PFSK-1 (cell line): Measurements from ENCODE around the gene ADGRL3.

ENCODE experiments used
- FOXP2 ChIP-seq: optimal IDR thresholded peaks from 2 replicates; pipeline ENCODE3; 2011; ENCODE audit warnings: borderline replicate concordance, control low read depth, inconsistent platforms; ENCODE audit not compliant: insufficient read depth; ENCODE audit errors: extremely low read length, extremely low read depth
- POLR2AphosphoS5 ChIP-seq: IDR thresholded peaks from 2 replicates; pipeline ENCODE4 v1.6.1; 2012; ENCODE audit warnings: low read depth, mild to moderate bottlenecking, control low read depth, low read length, moderate library complexity
- SIN3A ChIP-seq: IDR thresholded peaks from 2 replicates; pipeline ENCODE4 v1.6.1; 2012; ENCODE audit warnings: mild to moderate bottlenecking, low read length, moderate library complexity, borderline replicate concordance; ENCODE audit not compliant: insufficient read depth
- TAF1 ChIP-seq: IDR thresholded peaks from 2 replicates; pipeline ENCODE4 v1.6.1; 2012; ENCODE audit warnings: low read length, control low read depth, borderline replicate concordance; ENCODE audit not compliant: insufficient read depth
- TF ChIP-seq, protein P1 (sequence below), 2 experiments: IDR thresholded peaks; 2 replicates each; pipeline versions ENCODE4 v1.6.1 to v1.8.0; 2011 to 2012; ENCODE audit warnings: low read depth in 2 of 2, low read length in 2 of 2, control low read depth in 1 of 2, inconsistent platforms in 1 of 2, mild to moderate bottlenecking in 1 of 2, moderate library complexity in 1 of 2; ENCODE audit not compliant: insufficient read depth in 1 of 2

ADGRL3 gene

DNA sequence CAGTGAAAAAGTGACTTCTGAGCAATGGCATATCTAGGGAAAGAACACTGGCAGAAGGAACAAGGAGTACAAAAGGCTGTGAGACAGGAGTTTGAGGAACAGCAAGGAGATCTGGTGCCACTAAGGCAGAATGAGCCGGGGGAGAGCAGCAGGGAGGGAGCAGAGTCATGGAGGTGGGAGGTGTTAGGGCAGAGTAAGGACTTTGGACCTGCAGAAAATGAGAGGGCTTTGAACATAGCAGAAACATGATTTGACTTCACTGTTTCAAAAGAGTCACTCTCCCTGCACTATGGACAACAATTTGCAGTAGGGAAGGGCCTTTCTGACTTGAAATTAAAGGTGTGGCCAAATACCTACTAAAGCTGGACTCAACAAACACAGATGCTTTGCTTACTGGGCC lies 356.2 kb downstream of the ADGRL3 start:
- TF ChIP-seq TAF1 (no peak), SIN3A (no peak), FOXP2 (no peak), POLR2AphosphoS5 (no peak)
- TF ChIP-seq, protein P1, sequence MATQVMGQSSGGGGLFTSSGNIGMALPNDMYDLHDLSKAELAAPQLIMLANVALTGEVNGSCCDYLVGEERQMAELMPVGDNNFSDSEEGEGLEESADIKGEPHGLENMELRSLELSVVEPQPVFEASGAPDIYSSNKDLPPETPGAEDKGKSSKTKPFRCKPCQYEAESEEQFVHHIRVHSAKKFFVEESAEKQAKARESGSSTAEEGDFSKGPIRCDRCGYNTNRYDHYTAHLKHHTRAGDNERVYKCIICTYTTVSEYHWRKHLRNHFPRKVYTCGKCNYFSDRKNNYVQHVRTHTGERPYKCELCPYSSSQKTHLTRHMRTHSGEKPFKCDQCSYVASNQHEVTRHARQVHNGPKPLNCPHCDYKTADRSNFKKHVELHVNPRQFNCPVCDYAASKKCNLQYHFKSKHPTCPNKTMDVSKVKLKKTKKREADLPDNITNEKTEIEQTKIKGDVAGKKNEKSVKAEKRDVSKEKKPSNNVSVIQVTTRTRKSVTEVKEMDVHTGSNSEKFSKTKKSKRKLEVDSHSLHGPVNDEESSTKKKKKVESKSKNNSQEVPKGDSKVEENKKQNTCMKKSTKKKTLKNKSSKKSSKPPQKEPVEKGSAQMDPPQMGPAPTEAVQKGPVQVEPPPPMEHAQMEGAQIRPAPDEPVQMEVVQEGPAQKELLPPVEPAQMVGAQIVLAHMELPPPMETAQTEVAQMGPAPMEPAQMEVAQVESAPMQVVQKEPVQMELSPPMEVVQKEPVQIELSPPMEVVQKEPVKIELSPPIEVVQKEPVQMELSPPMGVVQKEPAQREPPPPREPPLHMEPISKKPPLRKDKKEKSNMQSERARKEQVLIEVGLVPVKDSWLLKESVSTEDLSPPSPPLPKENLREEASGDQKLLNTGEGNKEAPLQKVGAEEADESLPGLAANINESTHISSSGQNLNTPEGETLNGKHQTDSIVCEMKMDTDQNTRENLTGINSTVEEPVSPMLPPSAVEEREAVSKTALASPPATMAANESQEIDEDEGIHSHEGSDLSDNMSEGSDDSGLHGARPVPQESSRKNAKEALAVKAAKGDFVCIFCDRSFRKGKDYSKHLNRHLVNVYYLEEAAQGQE (IDR thresholded peaks at IDR 0.05; ENCODE audit: insufficient read depth in 1 of 2, low read depth in 2 of 2, low read length in 2 of 2), result no peak

DNA sequence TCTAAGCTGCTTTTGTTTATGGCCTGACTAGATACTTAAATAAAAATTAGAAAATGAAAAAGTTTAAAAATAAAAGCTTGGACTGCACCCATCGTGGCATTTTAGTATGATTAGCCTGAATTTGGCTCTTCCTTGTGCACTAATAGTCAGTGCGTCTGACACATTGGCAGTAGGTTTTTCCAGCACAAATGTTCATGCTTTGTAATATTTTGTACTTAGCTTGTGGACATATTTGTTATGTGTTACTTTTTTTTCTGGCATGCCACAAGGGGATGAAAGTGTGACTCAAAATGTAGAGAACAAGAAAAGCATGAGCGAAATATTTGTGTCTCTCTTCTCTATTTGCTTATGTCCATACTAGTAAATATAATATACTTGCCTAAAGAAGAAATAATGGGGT lies 359.3 kb downstream of the ADGRL3 start:
- TF ChIP-seq FOXP2, result no peak
- TF ChIP-seq, protein P1 (IDR thresholded peaks at IDR 0.05; ENCODE audit: insufficient read depth in 1 of 2, low read depth in 2 of 2, low read length in 2 of 2), result no peak
- no peak for TF ChIP-seq TAF1
- TF ChIP-seq SIN3A, result no peak
- no peak for TF ChIP-seq POLR2AphosphoS5

DNA sequence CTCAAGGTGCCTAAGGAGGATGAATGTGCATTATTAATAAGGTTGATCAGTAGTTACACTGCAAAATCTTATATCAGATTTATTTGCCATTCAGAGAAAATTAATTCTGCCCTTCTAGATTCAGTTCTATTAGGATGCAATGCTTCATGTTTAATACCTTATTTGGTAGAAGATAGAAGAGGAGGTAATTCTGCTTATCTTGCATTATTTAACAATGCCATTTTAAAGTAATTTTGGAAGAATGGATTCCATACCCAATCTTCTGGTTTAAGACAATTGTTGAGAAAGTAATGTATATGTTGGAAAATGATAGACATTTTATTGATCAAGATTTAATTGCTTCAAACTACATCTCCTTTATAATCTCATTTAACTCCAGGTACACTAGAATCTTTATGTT lies 360.9 kb downstream of the ADGRL3 start:
- TF ChIP-seq TAF1 (no peak), POLR2AphosphoS5 (no peak), FOXP2 (no peak), SIN3A (no peak)
- TF ChIP-seq, protein P1 (IDR thresholded peaks at IDR 0.05; ENCODE audit: insufficient read depth in 1 of 2, low read depth in 2 of 2, low read length in 2 of 2), result no peak

DNA sequence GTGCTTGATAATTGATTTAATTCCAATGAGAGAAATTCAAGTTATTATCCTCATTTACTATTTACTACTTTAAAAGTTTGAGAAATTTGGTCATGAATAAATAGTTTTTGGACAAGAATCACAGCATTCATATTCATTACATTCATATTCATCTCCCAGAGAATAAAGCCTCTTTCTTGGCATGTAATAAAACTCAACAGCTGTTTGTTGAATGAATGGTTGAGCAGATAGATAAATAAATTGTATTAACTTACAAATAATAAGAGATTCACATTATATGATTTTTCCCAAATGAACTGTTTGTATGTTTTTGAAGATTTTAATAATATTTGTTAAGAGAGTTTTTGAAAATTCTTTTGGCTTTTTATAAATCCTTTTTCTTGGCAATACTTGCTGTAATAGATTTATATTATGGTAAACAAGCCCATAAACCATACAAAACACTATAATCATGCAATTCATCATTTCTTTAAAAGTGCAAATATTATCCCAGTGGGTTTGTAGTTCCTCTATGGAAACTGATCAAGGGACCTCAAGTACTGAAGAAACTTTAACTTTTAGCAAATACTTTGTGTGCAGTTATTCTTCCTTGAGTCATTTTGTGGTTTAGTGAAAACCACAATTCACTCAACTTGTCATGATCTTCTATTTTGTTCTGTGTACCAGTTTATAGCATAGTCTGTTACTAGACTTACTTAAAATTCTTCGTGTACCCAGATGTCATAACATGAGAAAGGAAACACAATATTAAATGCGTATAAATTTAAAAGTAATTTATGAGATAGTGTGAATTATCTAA lies 371.8 kb downstream of the ADGRL3 start:
- TF ChIP-seq, protein P1 (IDR thresholded peaks at IDR 0.05; ENCODE audit: insufficient read depth in 1 of 2, low read depth in 2 of 2, low read length in 2 of 2), result no peak
- TF ChIP-seq SIN3A, result no peak
- TF ChIP-seq POLR2AphosphoS5, result no peak
- TF ChIP-seq TAF1, result no peak
- no peak for TF ChIP-seq FOXP2
